ENCODE results near the gene NOX5.
A peak's percentile ranks its signal among the peaks of the same experiment; 100 is the strongest.

The NOX5 gene

DNA sequence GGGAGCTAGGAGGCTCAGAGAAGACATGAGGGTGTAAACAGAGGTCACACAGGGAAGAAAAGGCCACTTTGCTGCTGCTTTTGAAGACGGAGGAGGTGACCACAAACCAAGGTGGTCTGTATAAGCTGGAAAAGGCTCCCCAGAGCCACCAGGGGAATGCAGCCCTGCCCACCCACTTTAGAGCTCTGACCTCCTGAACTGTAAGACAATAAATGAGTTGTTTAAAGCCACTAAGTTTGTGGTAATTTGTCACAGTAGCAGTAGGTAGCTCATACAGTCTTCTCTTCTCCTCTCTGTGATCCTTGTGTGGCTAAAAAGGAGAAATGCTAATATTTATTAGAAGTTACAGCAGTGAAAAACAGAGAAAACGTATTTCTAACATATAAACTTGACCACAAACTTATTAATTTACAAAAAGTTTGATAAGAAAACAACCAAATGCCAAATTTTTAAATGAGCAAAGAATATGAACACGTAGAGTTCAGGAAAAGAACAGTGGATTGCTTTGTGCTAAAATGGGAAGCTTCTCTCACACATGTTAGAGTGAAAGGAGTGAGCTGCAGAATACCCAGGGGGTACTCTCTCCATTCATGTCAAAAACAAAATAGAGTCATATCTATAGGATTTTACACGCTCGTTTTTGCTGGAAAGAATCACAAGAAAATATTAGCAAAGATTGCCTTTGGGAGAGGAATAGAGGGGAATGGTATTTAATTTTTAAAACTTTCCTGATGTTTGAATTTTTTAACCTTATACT is 71.0 kb downstream of the NOX5 start:
- DNase-seq = no peak

DNA sequence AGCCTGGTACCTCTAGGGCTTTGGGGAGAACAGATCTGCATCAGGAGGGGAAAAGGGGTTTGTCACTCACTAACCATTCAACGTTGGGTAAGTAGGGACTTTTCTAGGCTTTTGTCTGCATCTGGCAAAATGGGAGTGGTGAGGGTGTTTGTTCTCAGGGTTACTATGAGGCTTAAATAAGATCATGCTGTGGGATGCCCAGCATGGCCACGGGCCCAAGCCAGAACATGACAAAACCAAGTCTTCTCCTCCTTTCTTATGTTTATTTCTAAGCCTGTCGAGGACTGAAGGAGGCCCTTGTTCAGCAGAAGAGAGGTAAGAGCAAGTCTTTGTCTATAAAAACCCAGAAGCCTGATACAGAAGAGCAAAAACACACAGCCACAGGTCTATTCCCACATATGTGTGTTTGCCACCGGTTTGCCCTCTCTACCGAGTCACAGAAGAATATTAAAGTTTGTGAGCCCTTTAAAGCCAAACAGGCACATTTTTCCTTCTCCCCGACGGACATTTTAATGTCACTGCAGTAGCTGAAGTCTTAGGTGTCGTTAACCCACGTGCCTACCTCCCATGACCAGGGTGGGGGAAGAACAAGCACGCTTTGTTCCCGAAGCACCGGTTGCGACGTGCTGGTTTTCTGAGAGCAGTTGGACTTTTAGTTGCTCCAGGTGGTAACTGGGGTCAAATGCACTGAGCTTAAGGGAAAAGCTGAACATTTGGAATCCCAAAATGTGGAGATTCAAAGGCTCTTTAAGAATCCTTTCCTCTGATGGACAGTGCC is 72.1 kb downstream of the NOX5 start:
- DNase-seq = no peak

DNA sequence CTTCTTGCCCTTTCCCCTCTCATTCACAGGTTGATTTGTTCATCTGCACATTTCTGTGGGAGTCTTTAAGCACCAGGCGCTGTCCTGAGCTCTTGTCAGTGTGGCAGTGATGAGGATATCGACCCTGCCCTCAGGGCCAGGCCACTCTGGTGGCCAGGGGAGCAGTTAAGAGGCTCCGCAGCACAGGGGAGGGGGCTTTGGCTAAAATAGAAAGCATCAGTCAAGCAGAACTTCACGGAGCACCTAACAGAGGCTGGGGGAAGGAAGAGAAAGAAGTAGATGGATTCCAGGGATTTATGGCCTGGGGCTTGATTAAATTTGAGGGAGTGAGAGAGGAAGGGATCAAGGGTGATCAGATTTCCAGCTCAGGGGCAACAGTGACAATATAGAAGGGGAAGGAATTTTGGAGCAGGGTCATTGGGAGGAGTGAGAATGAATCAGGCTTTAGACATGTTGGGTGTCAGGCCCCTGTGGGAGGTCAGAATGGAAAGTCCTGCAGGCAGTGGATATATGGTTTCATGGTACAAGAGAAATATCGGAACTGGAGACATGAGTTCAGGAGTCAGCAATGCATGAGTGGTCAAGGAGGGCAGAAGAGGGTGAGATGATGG is 73.0 kb downstream of the NOX5 start:
- DNase-seq = no peak

DNA sequence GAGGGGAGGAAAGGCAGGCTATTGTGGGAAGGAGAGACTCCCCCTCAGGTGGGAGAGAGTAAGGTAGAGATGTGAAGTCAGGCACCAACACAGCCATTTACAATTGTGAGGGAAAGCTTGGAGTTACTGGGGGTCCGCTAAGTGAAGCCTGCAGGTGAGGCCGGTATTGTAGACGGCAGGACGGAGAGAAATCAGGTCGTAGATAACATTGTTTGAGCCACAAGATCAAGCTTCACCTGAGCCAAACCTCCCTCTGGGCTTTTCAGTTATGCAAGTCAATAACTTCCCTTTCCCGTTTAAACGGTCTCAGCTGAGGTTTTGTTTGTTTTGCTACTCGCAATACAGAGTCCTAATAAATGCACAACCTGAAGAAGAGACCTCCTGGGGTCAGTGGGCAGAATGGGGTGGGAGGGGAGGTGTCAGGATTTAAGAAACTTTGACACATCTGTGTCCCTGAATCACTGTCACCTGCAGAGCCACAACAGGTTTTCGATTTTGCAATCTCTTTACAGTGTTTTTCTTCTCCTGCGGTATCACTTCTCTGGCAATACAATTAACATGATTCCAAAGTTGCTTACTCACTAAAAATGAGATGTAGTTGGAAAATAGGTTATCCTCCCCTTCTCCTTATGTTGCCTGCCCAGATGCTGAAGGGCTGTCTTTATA is 73.9 kb downstream of the NOX5 start:
- DNase-seq = no peak

DNA sequence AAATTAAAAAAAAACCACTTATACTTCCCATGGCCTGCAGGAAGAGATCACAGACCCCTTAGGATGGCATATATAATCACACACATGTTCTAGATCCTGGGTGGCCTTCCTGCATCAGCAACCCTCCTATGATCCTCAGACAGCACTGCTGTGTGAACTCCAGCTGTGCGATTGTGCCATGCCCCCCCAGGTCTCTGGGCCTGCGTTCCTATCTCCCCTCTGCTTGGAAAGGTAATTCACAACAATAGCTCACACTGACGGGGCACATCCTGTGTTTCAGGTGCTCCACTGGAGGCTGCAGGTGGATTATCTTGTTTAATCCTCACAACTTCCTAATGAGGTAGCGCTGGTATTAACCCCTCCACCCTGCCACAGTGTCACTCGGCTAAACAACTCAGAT is 74.8 kb downstream of the NOX5 start:
- DNase-seq = no peak

DNA sequence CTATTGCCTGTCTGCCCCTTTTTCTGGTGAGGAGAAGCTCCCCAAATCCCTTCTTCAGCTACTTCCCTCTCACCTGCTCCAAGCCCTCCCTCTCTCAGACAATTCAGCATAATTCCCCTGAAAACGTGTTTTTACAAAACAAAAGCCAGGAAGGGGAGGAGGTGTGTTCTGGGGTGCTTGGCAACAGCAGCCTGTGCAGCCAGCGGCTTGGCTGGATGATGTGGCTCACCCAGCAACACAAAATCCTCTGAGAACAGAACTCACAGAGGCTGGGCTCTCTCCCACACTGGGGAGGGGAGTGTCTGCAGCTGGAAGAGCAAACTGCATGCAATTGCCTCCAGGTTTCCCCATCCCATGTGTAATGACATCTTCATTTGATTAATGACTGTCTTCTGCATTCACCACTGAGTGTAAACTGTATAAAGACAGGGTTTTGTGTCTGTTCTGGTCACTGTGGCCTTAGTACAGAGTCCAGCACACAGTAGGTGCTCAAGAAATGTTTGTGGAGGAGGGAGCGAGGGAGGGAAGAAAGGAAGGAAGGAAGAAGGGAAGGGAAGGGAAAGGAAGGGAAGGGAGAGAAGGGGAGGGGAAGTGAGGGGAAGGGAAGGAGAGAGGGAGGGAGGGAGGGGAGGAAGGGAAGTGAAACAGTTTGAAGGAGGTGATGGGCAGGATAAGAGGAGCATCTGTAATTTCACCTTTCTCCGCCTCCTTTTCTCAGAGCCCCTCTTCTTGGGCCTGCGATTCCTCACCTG is 75.9 kb downstream of the NOX5 start:
- DNase-seq = no peak

DNA sequence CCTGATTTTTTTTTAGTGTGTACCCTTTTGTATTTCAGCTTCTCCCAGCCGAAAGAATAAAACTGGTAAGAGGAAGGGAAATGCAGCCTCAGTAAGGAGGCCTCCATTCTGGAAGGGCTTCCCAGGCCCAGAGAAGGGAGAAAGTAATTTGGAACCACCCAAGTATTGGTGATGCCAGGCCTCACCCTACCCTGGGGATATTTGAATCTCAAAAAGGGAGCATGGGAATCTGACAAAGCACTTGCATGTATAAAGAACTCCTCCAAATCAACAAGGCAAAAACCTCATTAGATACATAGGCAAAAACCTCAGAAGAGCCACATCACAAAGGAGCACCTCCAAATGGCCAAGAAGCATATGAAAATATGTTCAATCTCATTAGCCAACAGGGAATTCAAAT is 77.2 kb downstream of the NOX5 start:
- DNase-seq = no peak

DNA sequence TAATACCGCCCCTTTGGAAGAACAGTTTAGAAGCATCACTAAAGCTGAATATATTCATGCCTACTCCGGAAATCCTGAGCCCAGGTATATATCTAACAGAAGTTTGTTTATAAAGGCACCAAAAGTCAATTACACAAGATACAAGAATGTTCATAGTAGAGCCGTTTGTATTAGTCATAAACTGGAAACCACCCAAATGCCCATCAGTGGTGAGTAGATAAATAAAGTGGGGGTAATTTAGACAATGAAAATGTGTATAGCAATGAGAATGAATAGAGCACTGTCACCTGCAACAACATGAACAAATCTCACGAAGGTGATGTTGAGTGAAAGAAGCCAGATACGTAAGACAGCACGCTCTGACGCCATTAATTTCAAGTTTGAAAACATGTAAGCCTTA is 77.7 kb downstream of the NOX5 start:
- DNase-seq = no peak

DNA sequence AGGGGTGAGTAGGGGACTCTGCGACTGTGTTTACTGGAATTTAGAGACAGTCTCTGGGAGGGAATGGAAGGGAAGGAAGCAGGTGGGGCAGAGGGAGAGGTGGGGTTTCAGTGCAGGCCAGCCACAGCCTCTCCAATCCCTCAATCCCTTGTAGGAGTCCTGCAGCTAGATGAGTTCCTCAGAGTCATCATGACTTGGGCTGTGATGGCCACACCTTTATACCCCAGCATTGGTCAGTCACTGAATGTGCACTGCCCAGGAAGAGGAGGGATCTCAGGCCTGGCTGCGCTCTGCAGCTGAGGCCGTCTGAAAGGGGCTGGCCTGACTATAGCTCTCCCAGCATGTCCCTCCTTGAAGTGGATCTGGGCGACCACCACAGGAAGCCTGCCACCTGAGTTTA is 78.6 kb downstream of the NOX5 start:
- DNase-seq = no peak

DNA sequence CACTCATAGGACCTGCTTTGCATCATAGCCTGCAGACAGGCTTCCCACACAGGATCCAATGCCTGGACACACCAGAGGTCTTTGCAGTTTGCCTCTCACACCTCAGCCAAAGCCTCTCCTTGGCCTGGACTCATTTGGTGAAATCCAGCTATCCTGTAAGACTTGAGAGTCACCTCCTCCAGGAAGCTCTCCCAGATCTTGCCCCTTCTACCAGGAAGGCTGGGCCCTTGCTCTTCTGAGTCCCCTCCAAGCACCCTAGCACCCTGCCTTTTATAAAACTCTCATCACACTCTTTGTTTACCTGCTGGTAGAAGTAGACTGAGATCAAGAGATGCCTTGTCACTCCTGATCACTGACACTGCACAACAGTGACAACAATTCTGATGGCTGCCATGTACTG is 79.1 kb downstream of the NOX5 start:
- no peak for DNase-seq

DNA sequence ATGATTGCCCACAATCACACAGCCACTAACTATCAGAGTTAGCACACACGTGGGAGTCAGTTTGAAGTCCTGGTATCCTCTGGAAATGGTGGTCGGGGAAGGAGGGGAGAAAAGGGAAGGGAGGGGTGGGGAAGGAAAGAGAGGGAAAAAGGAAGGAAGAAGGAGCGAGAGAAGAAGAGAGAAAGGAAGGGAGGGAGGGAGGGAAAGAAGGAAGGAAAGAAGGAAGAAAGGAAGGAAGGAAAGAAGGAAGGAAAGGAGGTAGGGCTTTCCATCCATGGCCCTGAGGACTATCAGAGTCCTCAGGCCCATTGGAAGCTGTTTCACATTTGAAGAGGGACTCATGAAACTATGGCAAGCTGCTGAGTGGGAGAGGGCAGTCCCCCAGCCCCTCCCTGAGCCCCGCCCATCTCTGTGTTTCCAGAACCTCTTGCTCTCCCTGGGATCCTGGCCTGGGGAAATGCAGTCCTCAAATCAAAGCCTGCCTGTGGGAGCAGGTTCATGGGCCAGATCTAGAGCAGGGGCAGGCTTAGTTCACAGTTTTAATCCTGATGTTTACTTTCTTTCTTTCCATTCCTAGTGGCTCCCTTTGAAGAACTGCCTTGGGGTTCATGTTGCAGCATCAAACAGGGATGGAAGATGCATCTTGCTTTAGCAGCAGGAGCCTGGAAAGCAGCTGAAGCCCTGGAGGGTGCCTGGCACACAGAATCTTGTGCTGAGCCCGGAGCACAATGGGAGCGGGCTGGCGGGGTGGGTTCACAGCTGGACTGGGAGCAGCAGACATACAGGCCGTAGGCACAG is 79.8 kb downstream of the NOX5 start:
- peak; percentile 1 for DNase-seq

DNA sequence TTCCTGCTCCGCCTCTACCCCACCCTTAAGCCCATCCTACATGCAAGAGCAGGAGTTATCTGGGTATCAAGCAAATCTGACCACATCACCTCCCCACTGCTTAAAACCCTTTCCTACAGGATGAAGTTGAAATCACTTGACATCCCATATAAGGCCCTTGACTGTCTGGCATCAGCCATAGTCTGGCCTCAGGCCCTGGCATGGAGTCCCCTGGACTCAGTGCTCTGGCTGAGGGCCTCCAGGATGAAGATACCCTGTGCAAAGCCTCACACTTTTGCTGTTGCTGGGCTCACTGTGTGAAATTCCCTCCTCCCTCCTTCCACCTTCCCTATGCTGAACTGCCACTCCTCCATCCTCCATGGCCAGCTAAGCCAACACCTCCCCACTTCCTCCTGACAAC is 80.8 kb downstream of the NOX5 start:
- DNase-seq = no peak

DNA sequence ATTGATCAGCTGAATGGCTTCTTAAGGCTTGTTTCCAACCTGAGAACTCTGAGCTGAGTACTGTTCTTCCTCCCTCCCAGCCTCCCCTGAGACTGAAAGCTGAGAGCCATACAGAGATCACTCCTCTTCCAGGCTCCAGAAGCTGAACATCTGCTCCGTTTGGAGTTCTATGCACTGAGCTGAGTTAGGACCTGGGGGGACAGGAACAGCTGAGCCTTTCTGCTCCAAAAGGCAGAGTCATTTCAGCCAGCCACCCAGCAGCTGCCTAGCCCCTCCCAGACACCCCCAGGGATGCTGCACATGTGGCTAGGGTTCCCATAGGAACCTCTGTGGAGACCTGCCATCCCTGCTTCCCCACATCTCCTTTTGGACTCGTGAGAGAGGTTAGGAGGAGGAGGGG is 81.7 kb downstream of the NOX5 start:
- DNase-seq = peak; percentile 82

DNA sequence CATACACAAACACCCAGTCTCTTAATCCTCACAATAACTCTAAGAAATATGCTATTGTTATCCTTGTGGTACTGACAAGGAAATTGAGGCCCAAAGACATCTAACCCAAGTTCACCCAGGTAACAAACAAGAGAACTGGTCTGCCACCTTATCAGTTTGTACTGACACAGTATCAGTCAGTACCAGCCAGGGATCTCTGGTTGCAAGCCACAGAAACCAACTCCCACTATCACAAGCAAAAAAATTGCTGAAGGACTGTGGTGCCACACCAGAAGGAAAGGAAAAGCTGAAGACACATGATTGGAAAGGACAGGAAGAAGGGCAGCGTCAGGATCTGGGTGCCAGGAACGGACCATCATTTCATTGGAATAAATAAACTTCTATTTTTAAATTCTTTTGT is 82.1 kb downstream of the NOX5 start:
- no peak for DNase-seq

DNA sequence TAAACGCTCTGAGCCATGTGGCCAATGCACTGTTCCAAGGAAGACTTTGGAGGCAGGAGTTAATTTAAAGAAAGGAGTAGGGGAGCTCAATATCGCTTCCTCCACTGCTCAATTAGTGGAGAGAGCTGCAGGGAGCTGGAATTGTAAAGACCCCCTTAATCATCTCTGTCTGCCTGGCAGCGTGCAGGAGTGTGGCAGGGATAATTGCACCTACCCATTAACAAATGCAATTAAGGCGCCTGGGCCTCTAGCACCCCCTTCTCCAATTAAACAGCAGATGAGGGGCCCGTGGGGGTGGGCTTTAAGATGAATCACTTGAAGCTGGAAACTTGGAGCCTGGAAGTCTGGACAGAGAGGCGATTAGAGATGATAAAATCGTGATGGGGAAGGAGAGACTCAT is 84.3 kb downstream of the NOX5 start:
- DNase-seq = no peak

DNA sequence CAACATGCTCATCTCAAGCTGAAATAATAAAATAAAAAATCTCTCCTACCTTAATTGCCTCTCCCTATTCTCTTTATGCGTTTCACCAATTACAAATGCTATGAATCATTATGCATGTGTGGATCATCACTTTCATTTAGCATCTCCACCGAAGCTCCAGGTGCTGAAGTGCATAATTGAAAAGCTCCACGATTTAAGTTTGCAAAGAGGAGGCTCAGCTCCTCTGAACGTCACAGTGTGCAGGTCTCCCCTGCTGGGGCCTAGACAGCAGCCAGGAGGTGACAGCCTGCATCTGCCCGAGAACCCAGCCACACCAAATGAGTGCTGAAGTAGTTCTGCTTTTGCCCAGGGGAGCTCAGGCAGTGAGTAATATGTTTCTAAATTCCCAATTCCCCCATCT is 85.4 kb downstream of the NOX5 start:
- peak; percentile 23 for DNase-seq

DNA sequence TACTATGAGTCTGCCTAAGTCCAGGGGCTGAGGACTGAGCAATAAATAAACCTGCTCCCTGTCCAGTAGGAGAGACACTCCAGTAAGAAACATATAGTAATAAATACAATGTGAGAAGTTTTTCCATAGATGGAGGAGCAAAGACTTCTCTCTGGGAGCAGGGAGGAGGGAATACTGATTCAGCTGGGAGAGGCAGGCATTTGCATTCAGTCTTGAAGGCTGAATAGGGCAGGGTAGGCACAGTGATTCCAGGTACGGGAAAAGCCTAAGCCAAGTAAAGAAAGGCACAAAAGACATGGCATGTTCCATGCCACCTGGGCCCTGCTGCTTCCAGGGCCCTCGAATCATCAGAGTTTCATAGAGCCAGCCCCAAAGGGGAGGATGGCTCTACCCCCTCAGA is 86.3 kb downstream of the NOX5 start:
- no peak for DNase-seq

DNA sequence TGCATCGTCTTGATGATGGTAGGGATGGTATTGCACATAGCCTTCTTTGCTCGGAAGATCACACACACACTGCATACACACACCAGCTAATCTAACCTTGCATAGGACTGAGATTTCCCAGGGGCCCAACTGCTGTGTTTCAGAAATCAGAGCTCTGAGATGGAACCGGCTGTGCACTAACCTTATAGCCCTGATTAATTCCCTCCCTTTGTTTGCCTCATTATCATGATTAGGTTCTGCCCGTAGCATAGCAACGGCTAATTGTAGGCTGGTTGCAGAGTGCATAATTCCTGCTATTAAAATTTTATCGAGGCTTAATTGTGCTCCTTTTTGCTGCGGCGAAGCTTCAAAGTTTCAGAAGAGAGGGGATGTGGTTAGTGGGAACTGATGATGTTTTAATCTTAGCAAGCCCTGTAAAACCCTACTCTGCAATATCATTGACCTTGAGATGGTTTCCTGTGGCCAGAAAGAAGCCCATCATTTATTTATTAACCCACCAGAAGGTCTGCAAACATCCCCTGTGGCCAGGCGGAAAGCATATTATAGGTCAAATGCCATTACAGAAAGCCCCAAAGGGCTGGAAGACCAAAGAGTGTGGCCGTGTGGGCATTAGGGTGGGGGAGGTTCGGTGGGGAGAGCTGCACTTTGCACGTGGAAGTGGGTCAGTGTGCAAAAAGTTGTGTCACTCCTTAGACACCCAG is 89.7 kb downstream of the NOX5 start:
- DNase-seq = no peak

DNA sequence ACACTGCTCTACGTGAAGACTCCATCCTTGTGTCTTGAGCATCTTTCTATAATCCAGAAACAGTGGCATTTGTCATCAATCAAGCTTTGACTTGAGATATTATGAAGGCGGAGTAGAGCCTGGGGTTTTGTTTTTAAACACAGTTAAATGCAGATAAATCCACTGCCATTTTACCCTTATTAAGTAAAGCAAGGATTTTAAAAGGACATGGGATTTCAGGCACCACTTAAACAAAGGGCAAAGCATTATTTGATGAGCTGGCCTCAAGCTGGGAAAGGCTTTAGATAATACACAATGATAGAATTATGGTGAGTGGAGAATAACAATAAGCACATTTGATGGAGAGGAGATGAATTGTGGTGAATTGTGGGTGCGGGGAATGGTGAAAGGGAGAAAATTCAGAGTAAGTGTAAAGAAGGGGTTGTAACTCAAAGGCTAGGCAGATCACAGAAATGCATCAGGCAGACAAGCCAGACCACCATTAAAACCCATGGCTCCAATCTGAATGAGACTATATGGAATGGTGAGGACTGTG is 91.0 kb downstream of the NOX5 start:
- no peak for DNase-seq

DNA sequence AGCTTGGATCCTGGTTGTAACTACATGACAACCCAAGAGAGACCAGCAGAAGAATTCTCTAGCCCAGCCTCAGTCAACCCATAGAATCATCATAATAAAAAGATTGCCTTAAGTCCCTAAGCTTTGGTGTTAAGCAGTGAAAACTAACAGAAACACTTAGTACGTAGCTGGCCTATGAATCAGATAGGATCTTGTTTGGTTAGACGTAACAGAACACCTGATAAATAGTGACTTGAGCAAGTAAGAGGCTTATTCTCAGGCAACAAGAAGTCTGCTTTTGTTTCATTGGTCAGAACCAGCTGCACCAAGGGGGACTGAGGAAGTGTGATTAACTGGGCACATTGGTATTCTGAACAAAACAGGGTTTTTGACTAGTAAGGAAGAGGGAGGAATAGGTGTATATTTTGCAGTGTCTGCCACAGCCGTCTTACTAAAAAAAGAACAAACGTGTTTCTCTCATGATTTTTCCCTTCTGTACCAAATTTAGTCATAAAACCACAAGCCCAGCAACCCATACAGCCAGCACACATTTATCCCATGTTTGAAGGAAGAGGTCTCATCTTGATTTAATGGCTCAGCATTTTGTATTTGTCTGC is 92.6 kb downstream of the NOX5 start:
- no peak for DNase-seq

Measured in NCI-H1694 treated with DMSO at 0.1 percent for 48 hours (cell line).